ENCODE measurements around the gene ZNF436.

The ZNF436 gene

GRCh38 chr1:23369335-23370013, at the start of gene ZNF436:
Gene ZNF436, minus strand, starts transcription at chr1:23369836. Its CDS starts 1,831 bp downstream, at chr1:23368005.
- H3K9ac ChIP-seq (ENCODE audit: low read depth, low read length) = peak within 1 kb of the TSS; percentile 95
- H3K9me3 ChIP-seq (ENCODE audit: control insufficient read depth, insufficient read depth, low read length) = no peaks in the 10 kb centered on the region
- H3K36me3 ChIP-seq (ENCODE audit: insufficient read depth, low read length) = no peaks in the 10 kb centered on the region
- H3K4me1 ChIP-seq (ENCODE audit: insufficient read depth, low read length) = peaks cover 31% of the 10 kb centered on the region

GRCh38 chr1:23419180-23419579, 49.5 kb upstream of the ZNF436 start:
- H3K36me3 ChIP-seq (ENCODE audit: insufficient read depth, low read length) = no peaks in the 10 kb centered on the region
- H3K9ac ChIP-seq (ENCODE audit: low read depth, low read length) = no peak overlapping the region
- no peaks in the 10 kb centered on the region for H3K9me3 ChIP-seq (ENCODE audit: control insufficient read depth, insufficient read depth, low read length)
- H3K4me1 ChIP-seq (ENCODE audit: insufficient read depth, low read length) = 0 out of 2 replicates have a peak, but pooled peaks cover 5% of the 10 kb centered on the region

GRCh38 chr1:23417570-23417969, 47.9 kb upstream of the ZNF436 start:
- H3K9ac ChIP-seq (ENCODE audit: low read depth, low read length) = no peak overlapping the region
- H3K9me3 ChIP-seq (ENCODE audit: control insufficient read depth, insufficient read depth, low read length) = no peaks in the 10 kb centered on the region
- H3K4me1 ChIP-seq (ENCODE audit: insufficient read depth, low read length) = no peaks in the 10 kb centered on the region
- H3K36me3 ChIP-seq (ENCODE audit: insufficient read depth, low read length) = no peaks in the 10 kb centered on the region

GRCh38 chr1:23416964-23417363, 47.3 kb upstream of the ZNF436 start:
- no peaks in the 10 kb centered on the region for H3K9me3 ChIP-seq (ENCODE audit: control insufficient read depth, insufficient read depth, low read length)
- H3K36me3 ChIP-seq (ENCODE audit: insufficient read depth, low read length) = no peaks in the 10 kb centered on the region
- 0 out of 2 replicates have a peak, but pooled peaks cover under 1% of the 10 kb centered on the region for H3K4me1 ChIP-seq (ENCODE audit: insufficient read depth, low read length)
- no peak overlapping the region for H3K9ac ChIP-seq (ENCODE audit: low read depth, low read length)

GRCh38 chr1:23408797-23409290, 39.2 kb upstream of the ZNF436 start:
- H3K9ac ChIP-seq (ENCODE audit: low read depth, low read length) = no peak overlapping the region
- H3K9me3 ChIP-seq (ENCODE audit: control insufficient read depth, insufficient read depth, low read length) = no peaks in the 10 kb centered on the region
- no peaks in the 10 kb centered on the region for H3K36me3 ChIP-seq (ENCODE audit: insufficient read depth, low read length)
- H3K4me1 ChIP-seq (ENCODE audit: insufficient read depth, low read length) = 0 out of 2 replicates have a peak, but pooled peaks cover 7% of the 10 kb centered on the region

GRCh38 chr1:23407016-23407630, 37.5 kb upstream of the ZNF436 start:
- Histone ChIP-seq H3K9me3 (ENCODE audit: control insufficient read depth, insufficient read depth, low read length) (no peaks in the 10 kb centered on the region), H3K36me3 (ENCODE audit: insufficient read depth, low read length) (no peaks in the 10 kb centered on the region), H3K4me1 (ENCODE audit: insufficient read depth, low read length) (peaks cover 18% of the 10 kb centered on the region; the same call in 1 of the 2 replicates), H3K9ac (ENCODE audit: low read depth, low read length) (no peak overlapping the region)

- Histone ChIP-seq H3K36me3 (ENCODE audit: insufficient read depth, low read length) (no peaks in the 10 kb centered on the region), H3K4me1 (ENCODE audit: insufficient read depth, low read length) (peaks cover 11% of the 10 kb centered on the region; the same call in 1 of the 2 replicates), H3K9me3 (ENCODE audit: control insufficient read depth, insufficient read depth, low read length) (no peaks in the 10 kb centered on the region), H3K9ac (ENCODE audit: low read depth, low read length) (no peak overlapping the region)
These were observed 36.3 kb upstream of the ZNF436 start for GRCh38 chr1:23405946-23406345.

GRCh38 chr1:23403735-23404486, 34.3 kb upstream of the ZNF436 start:
- no peaks in the 10 kb centered on the region for H3K36me3 ChIP-seq (ENCODE audit: insufficient read depth, low read length)
- peaks cover 11% of the 10 kb centered on the region; the same call in 1 of the 2 replicates for H3K4me1 ChIP-seq (ENCODE audit: insufficient read depth, low read length)
- peak overlapping the region; percentile 36; the same call in 1 of the 2 replicates for H3K9ac ChIP-seq (ENCODE audit: low read depth, low read length)
- H3K9me3 ChIP-seq (ENCODE audit: control insufficient read depth, insufficient read depth, low read length) = no peaks in the 10 kb centered on the region

- Histone ChIP-seq H3K9me3 (ENCODE audit: control insufficient read depth, insufficient read depth, low read length) (no peaks in the 10 kb centered on the region), H3K4me1 (ENCODE audit: insufficient read depth, low read length) (peaks cover 11% of the 10 kb centered on the region; the same call in 1 of the 2 replicates), H3K36me3 (ENCODE audit: insufficient read depth, low read length) (no peaks in the 10 kb centered on the region), H3K9ac (ENCODE audit: low read depth, low read length) (peak overlapping the region; percentile 36; the same call in 1 of the 2 replicates)
These were observed 33.7 kb upstream of the ZNF436 start for GRCh38 chr1:23403355-23403734.

- Histone ChIP-seq H3K36me3 (ENCODE audit: insufficient read depth, low read length) (no peaks in the 10 kb centered on the region), H3K9ac (ENCODE audit: low read depth, low read length) (no peak overlapping the region), H3K4me1 (ENCODE audit: insufficient read depth, low read length) (peaks cover 11% of the 10 kb centered on the region; the same call in 1 of the 2 replicates), H3K9me3 (ENCODE audit: control insufficient read depth, insufficient read depth, low read length) (no peaks in the 10 kb centered on the region)
These were observed 33.4 kb upstream of the ZNF436 start for GRCh38 chr1:23403038-23403336.

- Histone ChIP-seq H3K36me3 (ENCODE audit: insufficient read depth, low read length) (no peaks in the 10 kb centered on the region), H3K9me3 (ENCODE audit: control insufficient read depth, insufficient read depth, low read length) (no peaks in the 10 kb centered on the region), H3K9ac (ENCODE audit: low read depth, low read length) (no peak overlapping the region)
These were observed 32.8 kb upstream of the ZNF436 start for GRCh38 chr1:23402286-23403037.

GRCh38 chr1:23401313-23401712, 31.7 kb upstream of the ZNF436 start:
- H3K4me1 ChIP-seq (ENCODE audit: insufficient read depth, low read length) = peaks cover 11% of the 10 kb centered on the region; the same call in 1 of the 2 replicates
- H3K36me3 ChIP-seq (ENCODE audit: insufficient read depth, low read length) = no peaks in the 10 kb centered on the region
- no peaks in the 10 kb centered on the region for H3K9me3 ChIP-seq (ENCODE audit: control insufficient read depth, insufficient read depth, low read length)
- no peak overlapping the region for H3K9ac ChIP-seq (ENCODE audit: low read depth, low read length)

More at GRCh38 chr1:23402286-23403037, 32.8 kb upstream of the ZNF436 start:
- H3K4me1 ChIP-seq (ENCODE audit: insufficient read depth, low read length) = peaks cover 11% of the 10 kb centered on the region; the same call in 1 of the 2 replicates

- H3K4me1 ChIP-seq (ENCODE audit: insufficient read depth, low read length) = peaks cover 15% of the 10 kb centered on the region; the same call in 1 of the 2 replicates
- H3K9me3 ChIP-seq (ENCODE audit: control insufficient read depth, insufficient read depth, low read length) = peaks cover 2% of the 10 kb centered on the region; the same call in 1 of the 2 replicates
- no peaks in the 10 kb centered on the region for H3K36me3 ChIP-seq (ENCODE audit: insufficient read depth, low read length)
- no peak overlapping the region for H3K9ac ChIP-seq (ENCODE audit: low read depth, low read length)
These were observed 30.9 kb upstream of the ZNF436 start for GRCh38 chr1:23400324-23401114.
